GM23248 (cell line): Measurements from ENCODE around the gene KLRK1. TPM values are rescaled to one million over a fixed set of nuclear protein-coding genes. Genes with fewer than 3 reads are reported as not detected.
A peak's percentile ranks its signal among the peaks of the same experiment; 100 is the strongest.

Source experiments
- DNase-seq: peaks from one replicate; pipeline ENCODE4 v3.0.0-alpha.2; 2015
- H2AFZ ChIP-seq: fragments of 200-600 bp; sonication (generic); 2 replicates; pipeline ENCODE4 v1.6.1; 2016; ENCODE audit warnings: antibody characterized with exemption
- H3F3A ChIP-seq: fragments of 200-600 bp; sonication (generic); 2 replicates; pipeline ENCODE4 v1.6.1; 2016; ENCODE audit warnings: mild to moderate bottlenecking, antibody characterized with exemption, mixed run types; ENCODE audit not compliant: insufficient read depth
- H3K27ac ChIP-seq: fragments of 200-600 bp; sonication (generic); 2 replicates; pipeline ENCODE4 v1.5.1; 2016; ENCODE audit warnings: mild to moderate bottlenecking
- H3K27me3 ChIP-seq: fragments of 200-600 bp; sonication (generic); replicated peaks from 2 replicates; pipeline ENCODE4 v1.6.1; 2016; ENCODE audit warnings: mild to moderate bottlenecking; ENCODE audit not compliant: insufficient read depth
- H3K36me3 ChIP-seq: fragments of 200-600 bp; sonication (generic); 2 replicates; pipeline ENCODE4 v1.6.1; 2016; ENCODE audit warnings: low read depth, mild to moderate bottlenecking
- H3K4me1 ChIP-seq: fragments of 200-600 bp; sonication (generic); 2 replicates; pipeline ENCODE4 v1.6.1; 2016; ENCODE audit warnings: mild to moderate bottlenecking; ENCODE audit not compliant: insufficient read depth
- H3K4me2 ChIP-seq: fragments of 200-600 bp; sonication (generic); one replicate; pipeline ENCODE4 v1.6.1; 2016; ENCODE audit warnings: mild to moderate bottlenecking; ENCODE audit not compliant: unreplicated experiment
- H3K4me3 ChIP-seq: fragments of 200-600 bp; sonication (generic); 2 replicates; pipeline ENCODE4 v1.5.1; 2016; ENCODE audit warnings: mild to moderate bottlenecking
- H3K79me2 ChIP-seq: fragments of 200-600 bp; sonication (generic); 2 replicates; pipeline ENCODE4 v1.6.1; 2016; ENCODE audit warnings: mild to moderate bottlenecking; ENCODE audit not compliant: insufficient read depth
- H3K9ac ChIP-seq: fragments of 200-600 bp; sonication (generic); 2 replicates; pipeline ENCODE4 v1.6.1; 2016; ENCODE audit warnings: mild to moderate bottlenecking
- H3K9me2 ChIP-seq: fragments of 200-600 bp; sonication (generic); 2 replicates; pipeline ENCODE4 v1.6.1; 2016; ENCODE audit warnings: mixed run types, mild to moderate bottlenecking, moderate library complexity; ENCODE audit not compliant: insufficient read depth
- H3K9me3 ChIP-seq: fragments of 200-600 bp; sonication (generic); one replicate; pipeline ENCODE4 v1.6.1; 2017; ENCODE audit warnings: low read depth
- H4K20me1 ChIP-seq: fragments of 200-600 bp; sonication (generic); 2 replicates; pipeline ENCODE4 v1.6.0; 2016; ENCODE audit not compliant: insufficient read depth
- EZH2 ChIP-seq: fragments of 200-600 bp; sonication (generic); IDR thresholded peaks from 2 replicates; pipeline ENCODE4 v1.6.1; 2018; ENCODE audit warnings: antibody characterized with exemption, mild to moderate bottlenecking; ENCODE audit not compliant: insufficient read depth, poor library complexity, severe bottlenecking
- EZH2phosphoT487 ChIP-seq: fragments of 200-600 bp; sonication (generic); IDR thresholded peaks from 2 replicates; pipeline ENCODE4 v1.6.1; 2018; ENCODE audit warnings: antibody characterized with exemption, moderate library complexity, mild to moderate bottlenecking, low read depth; ENCODE audit not compliant: insufficient read depth
- WGBS, 2 experiments: methylation state at CpG; one replicate each; pipeline ENCODE4 v1.1.6; 2015 to 2017; ENCODE audit warnings: low lambda C conversion rate in 2 of 2, low coverage in 1 of 2; ENCODE audit errors: missing lambda C conversion rate in 2 of 2; 5-methylcytosine and 5-hydroxymethylcytosine counted together
- in situ Hi-C: fragments of 300-500 bp; cut with MboI; formaldehyde crosslinking; loops from 2 replicates; pipeline ENCODE4 v1.15.0; 2020
- polyA plus RNA-seq: library from polyadenylated mRNA; unstranded; fragments of >200 nt; fragmentation: Nextera tagmentation; extraction: Ambion mirVana; gene quantifications from 2 replicates; pipeline ENCODE4 v1.2.1, GENCODE V29; 2016
- total RNA-seq: library from RNA; depleted of rRNA; stranded (reverse); fragments of >200 nt; shearing (Covaris generic); gene quantifications from 2 replicates; pipeline ENCODE4 v1.2.3, GENCODE V29; 2014

The KLRK1 gene
- total and polyA plus RNA-seq, 2 experiments from 2014 or later, result not detected

DNA sequence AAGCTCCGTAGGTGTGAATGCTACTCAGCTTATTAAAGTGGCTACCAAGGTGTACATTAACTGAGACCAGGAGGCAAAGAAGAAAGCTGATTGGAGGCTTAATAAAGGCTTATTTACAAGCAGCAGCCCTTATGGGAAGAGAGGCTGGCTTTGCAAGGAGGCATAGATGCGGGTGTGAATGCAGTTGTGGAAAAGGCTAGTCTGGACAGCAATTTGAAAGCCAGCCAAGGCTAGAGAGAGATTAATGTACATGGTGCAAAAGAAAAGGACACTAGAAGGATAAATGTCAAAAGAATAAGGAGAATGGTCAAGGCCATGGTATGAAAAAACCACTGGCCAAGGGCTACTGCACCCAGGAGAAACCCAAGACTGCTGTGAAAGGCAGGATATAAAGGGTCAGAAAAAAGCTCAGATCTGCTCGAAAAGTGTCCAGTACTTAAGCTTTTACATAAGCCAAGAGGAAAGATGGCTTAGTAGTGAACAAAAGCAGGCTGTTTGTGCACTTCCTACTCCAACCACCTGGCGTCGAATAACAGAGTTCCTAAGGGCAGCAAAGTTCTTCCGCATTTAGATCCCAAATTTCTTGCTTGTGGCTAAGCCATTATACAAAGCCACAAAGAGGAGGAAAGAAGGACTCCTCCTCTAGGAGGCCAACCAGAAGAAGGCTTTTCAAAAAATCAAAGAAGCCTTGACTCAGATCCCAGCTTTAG is 24.0 kb downstream of the KLRK1 start:
- TF ChIP-seq EZH2 (no peak), EZH2phosphoT487 (no peak)
- peak; percentile 42 for DNase-seq
- Histone ChIP-seq H3K9me3 (no peaks in the 10 kb centered on the region), H3K9ac (peak overlapping the region; percentile 78), H3K36me3 (no peaks in the 10 kb centered on the region), H3K27ac (peak overlapping the region; percentile 70; the same call in 1 of the 2 replicates), H3F3A (peaks cover 3% of the 10 kb centered on the region; the same call in 1 of the 2 replicates), H3K9me2 (no peaks in the 10 kb centered on the region), H3K4me1 (peaks cover 26% of the 10 kb centered on the region), H2AFZ (peak overlapping the region; percentile 100), H3K79me2 (no peaks in the 10 kb centered on the region), H3K27me3 (no peaks in the 10 kb centered on the region), H4K20me1 (no peaks in the 10 kb centered on the region), H3K4me3 (peak overlapping the region; percentile 86), H3K4me2 (peak overlapping the region; percentile 92)
- WGBS, 2 experiments, result 27 to 34% methylated on average over 6 of the region's 6 CpGs
- in situ Hi-C loops, result no loop called here

DNA sequence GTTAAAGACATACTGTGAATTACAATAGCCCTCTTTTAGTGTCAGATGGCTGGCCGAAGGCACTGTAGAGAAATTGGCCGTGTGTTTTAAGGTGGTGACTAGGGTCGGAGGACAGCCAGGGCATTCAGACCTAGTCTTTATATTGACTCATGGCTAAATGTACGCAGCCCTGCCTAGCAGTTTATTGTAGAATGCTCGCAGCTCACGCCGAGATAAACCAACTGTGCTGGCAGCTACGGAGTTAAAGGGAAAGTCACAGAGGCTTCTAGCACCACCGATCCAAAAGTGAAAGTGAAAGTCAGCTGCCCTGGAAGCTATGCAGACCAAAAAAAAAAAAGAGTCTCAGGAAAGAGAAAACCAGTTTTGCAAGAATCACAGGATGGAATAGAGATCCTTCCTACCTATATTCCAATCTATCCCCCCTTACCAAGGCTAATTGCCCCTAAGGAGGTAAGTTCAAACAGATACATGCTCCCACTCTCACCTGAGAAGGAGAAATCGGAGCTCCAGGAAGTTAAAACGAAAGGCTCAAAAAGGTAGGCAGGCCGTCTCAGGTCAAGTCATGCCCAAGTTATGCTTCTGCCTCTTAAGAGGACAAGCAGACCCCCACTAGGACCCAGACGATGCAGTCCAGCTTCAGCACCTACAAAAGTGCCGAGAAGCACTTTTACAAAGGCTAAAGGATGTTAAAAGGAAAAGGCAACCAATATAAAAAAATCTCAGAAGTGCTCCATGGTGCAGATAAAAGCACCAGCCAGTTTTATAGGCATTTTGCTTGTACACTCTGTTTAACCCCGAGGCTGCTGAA is 24.8 kb downstream of the KLRK1 start:
- DNase-seq, result peak; percentile 88

DNA sequence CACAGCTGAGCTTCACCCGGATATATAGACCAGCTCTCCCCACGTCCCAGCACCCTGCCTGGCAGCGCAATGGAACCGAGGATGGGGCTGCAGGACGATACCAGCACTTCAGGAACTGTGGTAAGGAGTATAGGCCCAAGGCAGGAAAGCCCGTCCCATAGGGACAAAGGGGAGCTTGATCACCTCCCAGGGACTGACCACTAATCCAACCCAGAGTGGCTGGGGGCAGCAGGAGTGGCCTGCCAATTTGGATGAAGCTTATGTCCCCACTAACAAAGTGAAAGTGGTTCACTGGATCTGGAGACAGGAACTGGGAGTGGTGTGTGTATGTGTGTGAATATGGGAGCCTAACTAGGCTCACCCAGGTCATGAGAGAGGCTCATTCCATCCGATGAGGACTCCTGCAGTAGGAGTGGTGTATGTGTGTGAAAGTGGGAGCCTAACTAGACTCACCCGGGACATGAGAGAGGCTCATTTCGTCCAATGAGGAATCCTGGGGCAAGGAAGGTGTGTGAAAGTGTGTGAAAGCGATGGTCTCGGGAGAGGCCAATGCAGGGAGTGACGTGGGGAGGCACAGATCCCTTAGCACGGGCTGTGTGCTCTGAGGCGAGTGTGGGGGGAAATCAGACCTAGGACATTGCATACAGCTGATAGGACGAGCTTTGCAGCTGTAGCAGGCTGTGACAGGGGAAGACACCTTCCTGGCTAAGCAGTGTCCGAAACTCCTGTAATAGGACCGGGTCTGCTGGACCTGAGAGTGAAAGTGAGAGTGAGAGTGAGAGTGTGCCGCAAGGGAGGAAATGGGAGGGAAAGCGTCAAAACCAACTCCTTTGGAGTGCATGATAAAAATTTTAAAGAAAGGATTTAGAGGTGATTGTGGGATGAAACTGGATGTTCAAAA is 25.7 kb downstream of the KLRK1 start:
- Histone ChIP-seq H3F3A (peaks cover 3% of the 10 kb centered on the region; the same call in 1 of the 2 replicates), H3K79me2 (no peaks in the 10 kb centered on the region), H3K9me3 (no peaks in the 10 kb centered on the region), H3K27ac (peak overlapping the region; percentile 70), H3K4me1 (peaks cover 26% of the 10 kb centered on the region), H3K27me3 (no peaks in the 10 kb centered on the region), H3K4me2 (peak overlapping the region; percentile 92), H3K36me3 (no peaks in the 10 kb centered on the region), H3K9me2 (no peaks in the 10 kb centered on the region), H4K20me1 (no peaks in the 10 kb centered on the region), H3K4me3 (peak overlapping the region; percentile 86), H3K9ac (peak overlapping the region; percentile 78), H2AFZ (peak overlapping the region; percentile 100)
- TF ChIP-seq EZH2phosphoT487, result no peak
- no peak for TF ChIP-seq EZH2
- WGBS, 2 experiments, result 13 to 15% methylated on average over 19 of the region's 19 CpGs
- in situ Hi-C loops, result no loop called here
- DNase-seq, result peak; percentile 66

More for the DNA sequence above, 24.8 kb downstream of the KLRK1 start:
- TF ChIP-seq EZH2 (no peak), EZH2phosphoT487 (no peak)
- no peaks in the 10 kb centered on the region for H3K9me3 ChIP-seq
- H3K9me2 ChIP-seq, result no peaks in the 10 kb centered on the region
- H4K20me1 ChIP-seq, result no peaks in the 10 kb centered on the region
- peak overlapping the region; percentile 78 for H3K9ac ChIP-seq
- no peaks in the 10 kb centered on the region for H3K36me3 ChIP-seq
- H3F3A ChIP-seq, result peaks cover 3% of the 10 kb centered on the region; the same call in 1 of the 2 replicates
- peak overlapping the region; percentile 70 for H3K27ac ChIP-seq
- in situ Hi-C loops, result no loop called here
- 1% methylated on average over 15 of the region's 15 CpGs for WGBS, 2 experiments
- peak overlapping the region; percentile 100 for H2AFZ ChIP-seq
- peaks cover 26% of the 10 kb centered on the region for H3K4me1 ChIP-seq
- peak overlapping the region; percentile 86 for H3K4me3 ChIP-seq
- H3K79me2 ChIP-seq, result no peaks in the 10 kb centered on the region
- H3K27me3 ChIP-seq, result no peaks in the 10 kb centered on the region
- peak overlapping the region; percentile 92 for H3K4me2 ChIP-seq

DNA sequence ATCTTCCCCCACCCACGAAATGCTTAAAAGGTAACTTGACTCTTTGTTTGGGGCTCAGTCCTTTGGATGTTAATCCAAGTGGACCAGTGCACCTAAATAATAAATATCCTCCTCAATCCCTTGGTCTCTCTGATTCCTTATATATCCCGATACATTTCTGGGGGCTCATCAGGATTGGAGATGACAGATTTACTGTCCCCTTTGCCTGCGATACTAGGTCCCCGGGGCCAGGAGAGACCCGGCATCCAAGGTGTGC is 26.3 kb downstream of the KLRK1 start:
- in situ Hi-C loops, result no loop called here
- H3K9me2 ChIP-seq, result no peaks in the 10 kb centered on the region
- H3K9ac ChIP-seq, result peak overlapping the region; percentile 78
- WGBS, 2 experiments, result 48 to 58% methylated on average over 5 of the region's 5 CpGs
- no peaks in the 10 kb centered on the region for H3K36me3 ChIP-seq
- DNase-seq, result no peak
- H3K4me1 ChIP-seq, result peaks cover 26% of the 10 kb centered on the region
- H3K27ac ChIP-seq, result no peak overlapping the region
- H4K20me1 ChIP-seq, result no peaks in the 10 kb centered on the region
- H3K27me3 ChIP-seq, result no peaks in the 10 kb centered on the region
- peak overlapping the region; percentile 92 for H3K4me2 ChIP-seq
- peak overlapping the region; percentile 100 for H2AFZ ChIP-seq
- no peaks in the 10 kb centered on the region for H3K79me2 ChIP-seq
- H3F3A ChIP-seq, result peaks cover 3% of the 10 kb centered on the region; the same call in 1 of the 2 replicates
- no peaks in the 10 kb centered on the region for H3K9me3 ChIP-seq
- peak overlapping the region; percentile 86 for H3K4me3 ChIP-seq
- TF ChIP-seq EZH2 (no peak), EZH2phosphoT487 (no peak)
